ENCODE data around the gene GPR137C. TPM values are rescaled to one million over a fixed set of nuclear protein-coding genes. Genes with fewer than 3 reads are reported as not detected.

GPR137C gene
- total RNA-seq, 1 donor from 2014 or later = 0.26 TPM

- FAIRE-seq = peak; percentile 13
- Histone ChIP-seq H3K27me3 (ENCODE audit: control insufficient read depth, insufficient read depth, low read length) (no peaks in the 10 kb centered on the region), H3K36me3 (ENCODE audit: control insufficient read depth, insufficient read depth, low read length) (peaks cover 7% of the 10 kb centered on the region), H3K4me3 (ENCODE audit: low read depth, low read length) (no peak overlapping the region)
- no peak for DNase-seq (ENCODE audit: low read depth)
- no peak for TF ChIP-seq CTCF (IDR thresholded peaks at IDR 0.05; ENCODE audit: insufficient read depth, low read length, severe bottlenecking)
Observed at GRCh38 chr14:52660832-52661231, 108.2 kb downstream of the GPR137C start.

- FAIRE-seq (no peak), DNase-seq (ENCODE audit: low read depth) (no peak)
- H3K27me3 ChIP-seq (ENCODE audit: control insufficient read depth, insufficient read depth, low read length) = no peaks in the 10 kb centered on the region
- no peak for TF ChIP-seq CTCF (IDR thresholded peaks at IDR 0.05; ENCODE audit: insufficient read depth, low read length, severe bottlenecking)
- H3K36me3 ChIP-seq (ENCODE audit: control insufficient read depth, insufficient read depth, low read length) = peaks cover 10% of the 10 kb centered on the region
- H3K4me3 ChIP-seq (ENCODE audit: low read depth, low read length) = no peak overlapping the region
Observed at GRCh38 chr14:52661314-52661713, 108.7 kb downstream of the GPR137C start.

- Histone ChIP-seq H3K36me3 (ENCODE audit: control insufficient read depth, insufficient read depth, low read length) (peaks cover 12% of the 10 kb centered on the region), H3K27me3 (ENCODE audit: control insufficient read depth, insufficient read depth, low read length) (no peaks in the 10 kb centered on the region), H3K4me3 (ENCODE audit: low read depth, low read length) (no peak overlapping the region)
- FAIRE-seq (no peak), DNase-seq (ENCODE audit: low read depth) (no peak)
- no peak for TF ChIP-seq CTCF (IDR thresholded peaks at IDR 0.05; ENCODE audit: insufficient read depth, low read length, severe bottlenecking)
Observed at GRCh38 chr14:52663850-52664249, 111.2 kb downstream of the GPR137C start.

GRCh38 chr14:52678591-52678990 lies 126.0 kb downstream of the GPR137C start:
- FAIRE-seq (no peak), DNase-seq (ENCODE audit: low read depth) (no peak)
- peak; percentile 32 for TF ChIP-seq CTCF (IDR thresholded peaks at IDR 0.05; ENCODE audit: insufficient read depth, low read length, severe bottlenecking)
- H3K36me3 ChIP-seq (ENCODE audit: control insufficient read depth, insufficient read depth, low read length) = peaks cover 9% of the 10 kb centered on the region
- H3K4me3 ChIP-seq (ENCODE audit: low read depth, low read length) = no peak overlapping the region
- H3K27me3 ChIP-seq (ENCODE audit: control insufficient read depth, insufficient read depth, low read length) = no peaks in the 10 kb centered on the region

GRCh38 chr14:52683985-52684520 lies 131.4 kb downstream of the GPR137C start:
- peaks cover 4% of the 10 kb centered on the region for H3K36me3 ChIP-seq (ENCODE audit: control insufficient read depth, insufficient read depth, low read length)
- H3K4me3 ChIP-seq (ENCODE audit: low read depth, low read length) = no peak overlapping the region
- FAIRE-seq (no peak), DNase-seq (ENCODE audit: low read depth) (no peak)
- TF ChIP-seq CTCF (IDR thresholded peaks at IDR 0.05; ENCODE audit: insufficient read depth, low read length, severe bottlenecking) = no peak
- no peaks in the 10 kb centered on the region for H3K27me3 ChIP-seq (ENCODE audit: control insufficient read depth, insufficient read depth, low read length)

GRCh38 chr14:52686176-52686575 lies 133.5 kb downstream of the GPR137C start:
- no peak for TF ChIP-seq CTCF (IDR thresholded peaks at IDR 0.05; ENCODE audit: insufficient read depth, low read length, severe bottlenecking)
- FAIRE-seq (no peak), DNase-seq (ENCODE audit: low read depth) (no peak)
- Histone ChIP-seq H3K27me3 (ENCODE audit: control insufficient read depth, insufficient read depth, low read length) (no peaks in the 10 kb centered on the region), H3K4me3 (ENCODE audit: low read depth, low read length) (no peak overlapping the region), H3K36me3 (ENCODE audit: control insufficient read depth, insufficient read depth, low read length) (peaks cover 3% of the 10 kb centered on the region)
